GM19193 (cell line): ENCODE results near the gene ALPL.

Source experiments
- POLR2A ChIP-seq: IDR thresholded peaks from 4 replicates; pipeline ENCODE4 v1.6.1; 2011; ENCODE audit not compliant: insufficient read depth, insufficient read length; ENCODE audit errors: extremely low read depth

The ALPL gene

GRCh38 chr1:21560916-21561638, 51.9 kb downstream of the ALPL start:
- no peak for TF ChIP-seq POLR2A

GRCh38 chr1:21562896-21563295, 53.7 kb downstream of the ALPL start:
- TF ChIP-seq POLR2A, result no peak

DNA sequence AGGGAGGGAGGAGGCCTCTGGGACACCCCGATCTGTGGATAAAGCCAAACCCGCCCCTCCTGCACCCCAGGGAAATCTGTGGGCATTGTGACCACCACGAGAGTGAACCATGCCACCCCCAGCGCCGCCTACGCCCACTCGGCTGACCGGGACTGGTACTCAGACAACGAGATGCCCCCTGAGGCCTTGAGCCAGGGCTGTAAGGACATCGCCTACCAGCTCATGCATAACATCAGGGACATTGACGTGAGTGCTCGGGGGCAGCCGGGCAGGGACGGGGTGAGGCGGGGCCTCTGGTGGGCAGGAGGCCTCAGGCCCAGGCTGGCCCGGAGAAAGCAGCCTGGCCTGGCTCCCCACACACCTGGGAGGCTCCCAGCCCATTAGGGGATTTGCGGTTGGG, 54.7 kb downstream of the ALPL start:
- no peak for TF ChIP-seq POLR2A

- TF ChIP-seq POLR2A, result no peak
These were observed 55.4 kb downstream of the ALPL start for GRCh38 chr1:21564521-21565095.

GRCh38 chr1:21565285-21565684, 56.1 kb downstream of the ALPL start:
- no peak for TF ChIP-seq POLR2A

GRCh38 chr1:21567241-21568005, 58.2 kb downstream of the ALPL start:
- TF ChIP-seq POLR2A, result no peak

GRCh38 chr1:21568006-21568746, 59.0 kb downstream of the ALPL start:
- no peak for TF ChIP-seq POLR2A

GRCh38 chr1:21568809-21569385, 59.7 kb downstream of the ALPL start:
- TF ChIP-seq POLR2A, result no peak

GRCh38 chr1:21569820-21570527, 60.8 kb downstream of the ALPL start:
- no peak for TF ChIP-seq POLR2A

GRCh38 chr1:21570528-21570875, 61.3 kb downstream of the ALPL start:
- TF ChIP-seq POLR2A, result no peak

- no peak for TF ChIP-seq POLR2A
These were observed 61.7 kb downstream of the ALPL start for GRCh38 chr1:21570885-21571284.

DNA sequence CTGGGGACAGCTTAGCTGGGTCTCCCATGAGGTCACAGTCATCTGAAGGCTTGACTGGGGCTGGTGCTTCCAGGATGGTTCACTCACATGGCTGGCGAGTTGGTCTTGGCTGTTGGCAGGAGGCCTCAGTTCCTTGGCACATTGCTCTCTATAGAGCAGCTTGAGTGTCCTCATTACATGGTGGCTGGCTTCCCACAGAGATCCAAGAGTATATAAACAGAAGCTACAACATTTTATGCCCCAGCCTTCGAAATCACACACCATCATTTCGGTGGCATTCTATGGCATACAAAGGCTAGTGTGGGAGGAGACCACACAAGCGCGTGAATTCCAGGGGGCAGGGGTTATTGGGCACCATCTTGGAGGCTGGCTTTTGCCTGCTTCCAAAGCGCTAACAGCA, 63.0 kb downstream of the ALPL start:
- no peak for TF ChIP-seq POLR2A

DNA sequence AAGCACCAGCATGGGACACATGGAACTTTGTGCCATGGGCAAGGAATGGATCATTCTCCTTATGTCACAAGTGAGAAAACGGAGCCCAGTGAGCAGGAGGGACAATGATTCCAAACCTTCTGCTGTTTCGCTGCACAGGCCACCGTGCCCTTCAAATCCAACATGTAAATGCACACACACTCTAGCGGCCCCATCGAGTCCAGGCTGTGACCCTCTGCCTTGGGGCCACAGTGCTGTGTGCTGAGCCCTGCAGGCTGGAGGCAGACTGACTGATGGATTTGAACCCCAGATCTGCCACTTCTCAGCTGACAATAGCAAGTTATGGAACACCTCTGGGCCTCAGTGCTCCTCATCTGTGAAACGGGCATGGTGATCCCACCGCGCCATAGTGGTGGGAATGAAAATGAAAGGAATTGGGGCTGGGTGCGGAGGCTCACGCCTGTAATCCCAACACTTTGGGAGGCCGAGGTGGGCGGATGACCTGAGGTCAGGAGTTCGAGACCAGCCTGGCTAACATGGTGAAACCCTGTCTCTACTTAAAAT, 63.6 kb downstream of the ALPL start:
- no peak for TF ChIP-seq POLR2A

DNA sequence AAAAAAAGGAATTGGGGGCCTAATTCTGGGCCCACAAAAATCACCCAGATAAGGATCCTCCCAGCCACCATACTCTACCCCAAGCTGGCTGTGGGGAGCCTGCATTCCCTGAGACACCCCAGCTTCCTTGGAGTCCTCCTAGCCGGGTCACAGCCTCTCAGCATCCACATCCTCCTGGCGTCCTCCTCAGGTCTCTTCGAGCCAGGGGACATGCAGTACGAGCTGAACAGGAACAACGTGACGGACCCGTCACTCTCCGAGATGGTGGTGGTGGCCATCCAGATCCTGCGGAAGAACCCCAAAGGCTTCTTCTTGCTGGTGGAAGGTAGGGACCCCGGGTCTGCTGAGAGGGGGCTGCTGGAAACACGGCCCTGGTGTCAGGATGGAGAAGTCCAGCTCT, 64.3 kb downstream of the ALPL start:
- TF ChIP-seq POLR2A, result no peak

GRCh38 chr1:21573971-21574465, 64.8 kb downstream of the ALPL start:
- TF ChIP-seq POLR2A, result no peak
